Neural progenitor cell (in vitro differentiated cells): ENCODE data around the gene FPR1.

Experiments
- CTCF ChIP-seq: fragments of 200-600 bp; sonication (generic); IDR thresholded peaks from 2 replicates; pipeline ENCODE4 v1.5.1; 2017; ENCODE audit warnings: antibody characterized with exemption, mild to moderate bottlenecking
- EZH2 ChIP-seq: fragments of 200-600 bp; sonication (generic); IDR thresholded peaks from 2 replicates; pipeline ENCODE4 v1.6.1; 2017; ENCODE audit warnings: antibody characterized with exemption, mild to moderate bottlenecking, moderate library complexity

- TF ChIP-seq CTCF (no peak), EZH2 (no peak)
These were observed 27.1 kb downstream of the FPR1 start for GRCh38 chr19:51724543-51724942.
